Glomerular endothelial cell (primary cell): ENCODE measurements around the gene ESRRA. TPM values are rescaled to one million over a fixed set of nuclear protein-coding genes. Genes with fewer than 3 reads are reported as not detected.

Source experiments
- DNase-seq: peaks from one replicate; pipeline ENCODE4 v3.0.0-alpha.2; 2011; ENCODE audit warnings: low read depth, low spot score; ENCODE audit errors: extremely low read depth
- total RNA-seq: library from RNA; depleted of rRNA; stranded (reverse); fragments of >200 nt; gene quantifications from 2 replicates; pipeline ENCODE4 v1.2.3, GENCODE V29; 2015

Gene ESRRA
- total RNA-seq, 1 donor from 2014 or later: 47.2 TPM

DNA sequence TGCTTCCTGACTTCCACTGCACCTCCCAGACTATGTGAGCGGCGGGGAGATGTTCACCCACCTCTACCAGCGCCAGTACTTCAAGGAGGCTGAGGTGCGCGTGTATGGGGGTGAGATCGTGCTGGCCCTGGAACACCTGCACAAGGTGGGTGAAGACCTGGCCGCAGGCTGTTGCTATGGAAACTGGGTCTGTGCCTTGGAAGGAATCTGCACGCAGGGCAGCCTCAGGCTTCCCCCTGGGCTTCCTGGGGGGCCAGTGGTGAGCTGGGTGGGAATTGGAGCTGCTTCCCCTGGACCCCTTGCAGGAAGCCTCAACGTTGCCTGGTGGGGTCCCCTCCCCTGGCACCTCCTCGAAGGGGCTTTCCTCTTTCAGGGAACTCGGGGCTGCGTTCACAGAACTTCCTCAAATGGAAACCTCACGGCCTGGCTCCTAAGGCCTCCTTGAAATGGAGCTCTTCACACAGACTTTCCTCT is 55.2 kb downstream of the ESRRA start:
- DNase-seq: no peak

DNA sequence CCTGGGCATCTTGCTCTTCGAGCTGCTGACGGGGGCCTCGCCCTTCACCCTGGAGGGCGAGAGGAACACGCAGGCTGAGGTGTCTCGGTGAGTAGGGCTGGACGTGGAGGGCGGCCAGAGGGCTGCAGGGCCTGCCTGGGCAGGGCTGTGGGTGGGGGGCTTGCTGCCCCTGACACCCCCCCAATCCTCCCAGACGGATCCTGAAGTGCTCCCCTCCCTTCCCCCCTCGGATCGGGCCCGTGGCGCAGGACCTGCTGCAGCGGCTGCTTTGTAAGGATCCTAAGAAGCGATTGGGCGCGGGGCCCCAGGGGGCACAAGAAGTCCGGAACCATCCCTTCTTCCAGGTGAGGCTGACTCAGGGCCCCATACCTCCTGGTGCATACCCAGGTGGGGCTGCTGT is 56.3 kb downstream of the ESRRA start:
- no peak for DNase-seq

DNA sequence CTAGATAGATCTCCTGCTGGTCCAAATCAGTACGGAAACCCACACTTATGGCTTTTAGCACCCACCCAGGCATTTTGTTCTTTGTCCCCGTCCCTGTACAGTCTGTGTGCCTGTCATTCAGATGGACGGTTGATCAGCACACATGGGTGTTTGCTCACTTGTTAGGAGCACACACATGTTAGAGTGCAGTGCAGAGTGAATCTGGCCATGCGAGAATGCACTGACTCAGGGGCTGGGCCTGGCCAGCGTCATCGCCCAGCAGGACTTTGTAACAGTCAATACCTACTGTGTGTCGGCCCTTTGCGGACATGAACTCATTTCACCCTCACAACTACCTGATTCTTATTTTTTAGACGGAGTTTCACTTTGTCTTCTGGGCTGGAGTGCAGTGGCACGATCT is 57.0 kb downstream of the ESRRA start:
- no peak for DNase-seq

DNA sequence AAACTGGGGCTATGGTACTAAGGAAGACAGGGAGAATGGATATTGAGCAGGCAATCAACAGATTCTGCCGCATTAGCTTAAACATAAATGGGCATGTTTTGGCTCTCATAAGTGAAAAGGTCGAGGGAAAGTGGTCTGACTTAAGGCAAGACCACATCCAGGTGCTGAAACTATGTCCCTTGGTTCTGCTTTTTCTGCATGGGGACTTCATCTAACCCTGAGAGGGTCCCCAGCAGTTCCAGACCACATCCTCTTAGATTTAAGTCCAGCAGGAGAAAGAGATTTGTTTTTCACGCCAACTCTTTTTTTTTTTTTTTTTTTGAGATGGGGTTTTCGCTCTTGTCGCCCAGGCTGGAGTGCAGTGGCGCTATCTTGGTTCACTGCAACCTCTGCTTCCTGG is 59.1 kb downstream of the ESRRA start:
- no peak for DNase-seq

DNA sequence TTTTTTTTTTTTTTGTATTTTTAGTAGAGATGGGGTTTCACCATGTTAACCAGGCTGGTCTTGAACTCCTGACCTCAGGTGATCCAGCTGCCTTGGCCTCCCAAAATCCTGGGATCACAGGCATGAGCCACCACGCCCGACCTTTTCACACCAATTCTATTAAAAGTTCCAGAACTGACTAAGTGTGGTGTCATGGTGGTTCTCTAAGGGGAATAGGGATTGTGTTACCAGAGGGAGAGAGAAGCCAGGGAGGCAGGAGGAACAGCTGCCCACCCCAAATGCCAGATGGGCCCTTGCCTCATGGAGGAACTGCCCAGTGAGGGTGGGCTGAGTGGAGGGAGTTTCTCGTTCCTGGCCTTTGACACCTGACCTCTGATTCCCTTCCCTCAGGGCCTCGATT is 59.6 kb downstream of the ESRRA start:
- DNase-seq: no peak

Other genes starting within 250 kb of the ESRRA start
- gene MACROD1, start 139.4 kb upstream of the ESRRA start, total RNA-seq: 22.1 and 26.0 TPM in 2 replicates
- gene STIP1, start 119.4 kb upstream of the ESRRA start, total RNA-seq: 199 and 219 TPM in 2 replicates
- gene FERMT3, start 98.8 kb upstream of the ESRRA start, total RNA-seq: 31.7 and 38.9 TPM in 2 replicates
- 39.7 and 47.4 TPM in 2 replicates for gene TRPT1, start 79.3 kb upstream of the ESRRA start, total RNA-seq
- 50.7 and 53.5 TPM in 2 replicates for gene NUDT22, start 79.2 kb upstream of the ESRRA start, total RNA-seq
- gene DNAJC4, start 75.0 kb upstream of the ESRRA start, total RNA-seq: 19.1 and 27.2 TPM in 2 replicates
- 65.9 and 69.2 TPM in 2 replicates for gene VEGFB, start 70.9 kb upstream of the ESRRA start, total RNA-seq
- 52.4 and 52.8 TPM in 2 replicates for gene FKBP2, start 64.4 kb upstream of the ESRRA start, total RNA-seq
- 316 and 365 TPM in 2 replicates for gene PPP1R14B, start 58.6 kb upstream of the ESRRA start, total RNA-seq
- 62.2 and 78.0 TPM in 2 replicates for gene PLCB3, start 54.0 kb upstream of the ESRRA start, total RNA-seq
- gene BAD, start 20.9 kb upstream of the ESRRA start, total RNA-seq: 121 and 150 TPM in 2 replicates
- gene GPR137, start 19.7 kb upstream of the ESRRA start, total RNA-seq: 28.1 and 41.5 TPM in 2 replicates
- gene KCNK4, start 14.2 kb upstream of the ESRRA start, total RNA-seq: not detected in 2 replicates
- not detected in 2 replicates for gene CATSPERZ, start 5.2 kb upstream of the ESRRA start, total RNA-seq
- 217 and 259 TPM in 2 replicates for gene TRMT112, start 12.0 kb downstream of the ESRRA start, total RNA-seq
- 305 and 480 TPM in 2 replicates for gene PRDX5, start 12.6 kb downstream of the ESRRA start, total RNA-seq
- gene CCDC88B, start 34.7 kb downstream of the ESRRA start, total RNA-seq: 3.2 and 3.4 TPM in 2 replicates
- 42.1 and 49.0 TPM in 2 replicates for gene RPS6KA4, start 53.6 kb downstream of the ESRRA start, total RNA-seq